WTC11 (cell line): Measurements from ENCODE around the gene UBN1. TPM values are rescaled to one million over a fixed set of nuclear protein-coding genes. Genes with fewer than 3 reads are reported as not detected.

ENCODE experiments used
- ATAC-seq: fragments of 200-7000 bp; cut with Tn5 transposase; 2 replicates; pipeline ENCODE4 v1.10.0; 2021; ENCODE audit warnings: mild to moderate bottlenecking, moderate library complexity
- CTCF ChIA-PET: fragments of 300-600 bp; sonication (Branson Sonifier 250); formaldehyde crosslinking; loops from one replicate; lab custom pipeline; 2021; ENCODE audit warnings: antibody characterized with exemption; lab: Charles Lee
- POLR2A ChIA-PET: fragments of 350-600 bp; sonication (Branson Sonifier 250); formaldehyde crosslinking; loops from one replicate; lab custom pipeline; 2021; ENCODE audit warnings: antibody characterized with exemption; lab: Charles Lee
- DNase-seq: peaks from one replicate; pipeline ENCODE4 v3.0.0; 2021; ENCODE audit warnings: low spot score
- H3K27ac Mint-ChIP-seq: 2 replicates; pipeline ENCODE4 v1.8.0; 2021; ENCODE audit warnings: mixed read lengths
- H3K27me3 Mint-ChIP-seq: 2 replicates; pipeline ENCODE4 v1.8.0; 2021; ENCODE audit warnings: low read depth, mild to moderate bottlenecking, moderate library complexity, mixed read lengths
- H3K36me3 Mint-ChIP-seq: 2 replicates; pipeline ENCODE4 v1.8.0; 2021; ENCODE audit warnings: mixed read lengths
- H3K4me1 Mint-ChIP-seq: 2 replicates; pipeline ENCODE4 v1.8.0; 2022; ENCODE audit warnings: mixed read lengths
- H3K4me3 Mint-ChIP-seq: 2 replicates; pipeline ENCODE4 v1.8.0; 2021; ENCODE audit warnings: mild to moderate bottlenecking, moderate library complexity, mixed read lengths
- H3K9me3 Mint-ChIP-seq: 2 replicates; pipeline ENCODE4 v1.8.0; 2021; ENCODE audit warnings: mixed read lengths
- CREB1 ChIP-seq: sonication (generic); formaldehyde crosslinking; IDR thresholded peaks from 2 replicates; pipeline ENCODE4 v1.8.0; 2023; ENCODE audit warnings: mild to moderate bottlenecking, missing genetic modification reagents
- ERG ChIP-seq: fragments of 250-450 bp; sonication (Bioruptor Pico); IDR thresholded peaks from 2 replicates; pipeline ENCODE4 v1.8.0; 2021; ENCODE audit warnings: mild to moderate bottlenecking
- FOXP1 ChIP-seq: sonication (generic); formaldehyde crosslinking; IDR thresholded peaks from 2 replicates; pipeline ENCODE4 v1.8.0; 2022; ENCODE audit warnings: missing genetic modification reagents, mild to moderate bottlenecking, moderate library complexity, borderline replicate concordance
- GABPB1 ChIP-seq: sonication (generic); formaldehyde crosslinking; IDR thresholded peaks from 2 replicates; pipeline ENCODE4 v1.8.1; 2023; ENCODE audit warnings: mild to moderate bottlenecking, missing genetic modification reagents
- GRHL2 ChIP-seq: fragments of 250-450 bp; sonication (Bioruptor Pico); IDR thresholded peaks from 2 replicates; pipeline ENCODE4 v1.8.0; 2022; ENCODE audit warnings: mild to moderate bottlenecking, moderate library complexity; ENCODE audit not compliant: insufficient replicate concordance, severe bottlenecking
- HMGA2 ChIP-seq: fragments of 250-450 bp; sonication (Bioruptor Pico); IDR thresholded peaks from 2 replicates; pipeline ENCODE4 v1.4.0; 2021; ENCODE audit warnings: mild to moderate bottlenecking, moderate library complexity
- HMGXB4 ChIP-seq: sonication (generic); formaldehyde crosslinking; IDR thresholded peaks from 2 replicates; pipeline ENCODE4 v1.8.1; 2023; ENCODE audit warnings: mild to moderate bottlenecking, moderate library complexity, missing genetic modification reagents
- IRF1 ChIP-seq: sonication (generic); formaldehyde crosslinking; IDR thresholded peaks from 2 replicates; pipeline ENCODE4 v1.8.0; 2023; ENCODE audit warnings: missing genetic modification reagents
- JUN ChIP-seq: sonication (generic); formaldehyde crosslinking; IDR thresholded peaks from 2 replicates; pipeline ENCODE4 v1.8.0; 2023; ENCODE audit warnings: mild to moderate bottlenecking, missing genetic modification reagents
- MXD4 ChIP-seq: fragments of 250-450 bp; sonication (Bioruptor Pico); IDR thresholded peaks from 2 replicates; pipeline ENCODE4 v1.8.0; 2021; ENCODE audit warnings: mild to moderate bottlenecking, moderate library complexity, borderline replicate concordance
- NFATC4 ChIP-seq: fragments of 250-450 bp; sonication (Bioruptor Pico); IDR thresholded peaks from 2 replicates; pipeline ENCODE4 v1.9.0; 2021; ENCODE audit warnings: mild to moderate bottlenecking
- NFYB ChIP-seq: sonication (generic); formaldehyde crosslinking; conservative IDR thresholded peaks from 2 replicates; pipeline ENCODE4 v1.8.0; 2022; ENCODE audit warnings: low read depth, missing genetic modification reagents
- NR3C1 ChIP-seq: sonication (generic); formaldehyde crosslinking; conservative IDR thresholded peaks from 2 replicates; pipeline ENCODE4 v1.8.1; 2023; ENCODE audit warnings: low read depth, mild to moderate bottlenecking, missing genetic modification reagents
- PRRX2 ChIP-seq: fragments of 250-450 bp; sonication (Bioruptor Pico); IDR thresholded peaks from 2 replicates; pipeline ENCODE4 v1.8.0; 2021; ENCODE audit warnings: mild to moderate bottlenecking
- RELA ChIP-seq: sonication (generic); formaldehyde crosslinking; IDR thresholded peaks from 2 replicates; pipeline ENCODE4 v1.8.1; 2022; ENCODE audit warnings: missing genetic modification reagents, mild to moderate bottlenecking, borderline replicate concordance
- TEAD1 ChIP-seq: sonication (generic); formaldehyde crosslinking; IDR thresholded peaks from 2 replicates; pipeline ENCODE4 v1.8.0; 2022; ENCODE audit warnings: mild to moderate bottlenecking, missing genetic modification reagents
- TEAD4 ChIP-seq: sonication (generic); formaldehyde crosslinking; IDR thresholded peaks from 2 replicates; pipeline ENCODE4 v1.8.0; 2022; ENCODE audit warnings: mild to moderate bottlenecking, missing genetic modification reagents
- USF2 ChIP-seq: sonication (generic); formaldehyde crosslinking; IDR thresholded peaks from 2 replicates; pipeline ENCODE4 v1.8.1; 2023; ENCODE audit warnings: mild to moderate bottlenecking, missing genetic modification reagents, moderate library complexity
- ZBTB21 ChIP-seq: sonication (generic); formaldehyde crosslinking; IDR thresholded peaks from 2 replicates; pipeline ENCODE4 v1.8.1; 2023; ENCODE audit warnings: mild to moderate bottlenecking, missing genetic modification reagents, borderline replicate concordance
- ZMAT4 ChIP-seq: fragments of 250-450 bp; sonication (Bioruptor Pico); IDR thresholded peaks from 2 replicates; pipeline ENCODE4 v1.9.0; 2021; ENCODE audit warnings: mild to moderate bottlenecking
- ZNF121 ChIP-seq: sonication (generic); formaldehyde crosslinking; IDR thresholded peaks from 2 replicates; pipeline ENCODE4 v1.8.0; 2023; ENCODE audit warnings: missing genetic modification reagents
- ZNF263 ChIP-seq: sonication (generic); formaldehyde crosslinking; IDR thresholded peaks from 2 replicates; pipeline ENCODE4 v1.8.1; 2022; ENCODE audit warnings: low read depth, mild to moderate bottlenecking, moderate library complexity, missing genetic modification reagents
- ZNF416 ChIP-seq: fragments of 250-450 bp; sonication (Bioruptor Pico); IDR thresholded peaks from 2 replicates; pipeline ENCODE4 v1.9.0; 2021; ENCODE audit warnings: mild to moderate bottlenecking, inconsistent platforms
- ZNF512 ChIP-seq: sonication (generic); formaldehyde crosslinking; IDR thresholded peaks from 2 replicates; pipeline ENCODE4 v1.8.1; 2022; ENCODE audit warnings: missing genetic modification reagents, borderline replicate concordance
- ZSCAN18 ChIP-seq: fragments of 250-450 bp; sonication (Bioruptor Pico); IDR thresholded peaks from 2 replicates; pipeline ENCODE4 v2.1.2; 2022; ENCODE audit warnings: mild to moderate bottlenecking, moderate library complexity
- total RNA-seq: library from RNA; stranded (reverse); gene quantifications from 3 replicates; pipeline ENCODE4 v1.2.3, GENCODE V29; 2021

The UBN1 gene
- total RNA-seq, 1 experiment from 2014 or later = 38.5 TPM

GRCh38 chr16:4904942-4905615, 57.8 kb downstream of the UBN1 start:
- TF ChIP-seq CREB1 (CRISPR knock-in tag) (no peak), ZNF416 (no peak), FOXP1 (CRISPR knock-in tag) (no peak), ERG (CRISPR knock-in tag) (no peak), GABPB1 (no peak), RELA (CRISPR knock-in tag) (no peak), HMGXB4 (CRISPR knock-in tag) (no peak), ZBTB21 (no peak), GRHL2 (no peak), ZNF263 (no peak), HMGA2 (CRISPR knock-in tag) (no peak), NFYB (CRISPR knock-in tag) (no peak), PRRX2 (CRISPR knock-in tag) (no peak), JUN (CRISPR knock-in tag) (no peak), ZMAT4 (no peak)
- H3K27ac Mint-ChIP-seq = no peak overlapping the region
- no peaks in the 10 kb centered on the region for H3K4me1 Mint-ChIP-seq
- no peaks in the 10 kb centered on the region for H3K9me3 Mint-ChIP-seq
- no peak for ATAC-seq
- DNase-seq = no peak
- H3K36me3 Mint-ChIP-seq = no peaks in the 10 kb centered on the region
- no peaks in the 10 kb centered on the region for H3K27me3 Mint-ChIP-seq
- ChIA-PET POLR2A (no interaction called here), CTCF (no interaction called here)
- H3K4me3 Mint-ChIP-seq = no peak overlapping the region

GRCh38 chr16:4908854-4909401, 61.6 kb downstream of the UBN1 start:
- DNase-seq (no peak), ATAC-seq (no peak)
- ChIA-PET POLR2A (no interaction called here), CTCF (interaction anchor here (1.9 kb wide), 1 partner anchor 47 kb away, joined by 4 read pairs; no protein-coding TSS in a partner anchor)
- Mint-ChIP-seq H3K9me3 (no peaks in the 10 kb centered on the region), H3K4me3 (no peak overlapping the region), H3K36me3 (no peaks in the 10 kb centered on the region), H3K27me3 (no peaks in the 10 kb centered on the region), H3K4me1 (0 out of 2 replicates have a peak, but pooled peaks cover 3% of the 10 kb centered on the region), H3K27ac (no peak overlapping the region)
- TF ChIP-seq NR3C1 (no peak), GRHL2 (no peak)

- Mint-ChIP-seq H3K4me1 (0 out of 2 replicates have a peak, but pooled peaks cover 3% of the 10 kb centered on the region), H3K4me3 (no peak overlapping the region), H3K9me3 (no peaks in the 10 kb centered on the region), H3K27ac (no peak overlapping the region), H3K36me3 (no peaks in the 10 kb centered on the region), H3K27me3 (no peaks in the 10 kb centered on the region)
- ChIA-PET POLR2A (no interaction called here), CTCF (interaction anchor here (1.9 kb wide), 1 partner anchor 47 kb away, joined by 4 read pairs; no protein-coding TSS in a partner anchor)
- TF ChIP-seq ZSCAN18 (no peak), ZNF121 (CRISPR knock-in tag) (no peak), TEAD1 (CRISPR knock-in tag) (no peak), NFATC4 (no peak), TEAD4 (no peak), NR3C1 (no peak), ZNF512 (CRISPR knock-in tag) (no peak), IRF1 (CRISPR knock-in tag) (no peak), USF2 (no peak), MXD4 (CRISPR knock-in tag) (no peak)
- no peak for ATAC-seq
- DNase-seq = no peak
Measured at GRCh38 chr16:4909825-4910224, 62.5 kb downstream of the UBN1 start.
